ENCODE results near the gene RAB11FIP3. TPM values are rescaled to one million over a fixed set of nuclear protein-coding genes. Genes with fewer than 3 reads are reported as not detected.

Gene RAB11FIP3
- total and polyA plus RNA-seq, 2 of the 13 experiments (the other 11 are each of a cell fraction or from before 2014, with no cell fraction given) = 34.3 to 57.6 TPM

DNA sequence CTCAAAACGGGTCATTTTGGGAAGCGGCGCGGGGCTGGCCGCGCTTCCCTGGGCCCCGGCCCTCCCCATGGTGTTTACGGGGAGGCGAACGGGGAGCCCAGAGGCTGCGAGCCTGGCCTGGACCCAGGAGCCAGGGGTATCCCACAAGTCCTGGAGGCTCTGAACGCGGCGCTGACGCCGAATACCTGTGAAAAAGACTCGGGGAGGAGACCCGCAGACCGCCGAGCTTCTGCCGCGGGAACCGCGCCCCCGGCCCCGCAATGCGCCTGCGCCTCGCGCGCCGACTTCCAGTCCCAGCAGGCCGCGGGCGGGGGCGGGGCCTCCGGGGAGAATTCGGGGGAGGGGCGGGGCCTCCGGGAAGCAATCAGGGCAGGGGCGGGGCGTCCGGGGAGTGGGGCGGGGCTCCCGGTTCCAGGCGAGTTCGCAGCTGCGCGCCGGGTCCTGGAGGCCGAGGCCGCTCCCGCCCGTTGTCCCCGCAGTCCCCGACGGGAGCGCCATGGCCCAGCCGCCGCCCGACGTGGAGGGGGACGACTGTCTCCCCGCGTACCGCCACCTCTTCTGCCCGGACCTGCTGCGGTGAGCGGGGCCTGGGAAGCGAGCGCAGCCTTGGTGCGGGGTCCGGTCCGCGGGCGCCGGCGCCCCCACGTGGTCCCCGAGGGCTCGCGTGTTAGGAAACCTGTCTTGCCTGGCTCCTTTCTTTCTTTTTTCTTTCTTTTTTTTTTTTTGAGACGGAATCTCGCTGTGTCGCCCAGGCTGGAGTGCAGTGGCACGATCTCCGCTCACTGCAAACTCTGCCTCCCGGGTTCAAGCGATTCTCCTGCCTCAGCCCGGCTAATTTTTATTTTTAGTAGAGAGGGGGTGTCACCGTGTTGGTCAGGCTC is 23.7 kb upstream of the RAB11FIP3 start, which contains the start of gene DECR2 (continued):
- TF ChIP-seq ZNF790 (CRISPR knock-in tag; IDR thresholded peaks at IDR 0.05; ENCODE audit: borderline replicate concordance) (peak; percentile 29; the same call in 1 of the 2 replicates), SSRP1 (CRISPR knock-in tag; IDR thresholded peaks at IDR 0.05) (no peak), AGO2 (optimal IDR thresholded peaks at IDR 0.05; ENCODE audit: low read depth, low read length) (peak; percentile 96), RBFOX2 (IDR thresholded peaks at IDR 0.05; ENCODE audit: low read depth, low read length) (peak; percentile 98), FOXJ3 (CRISPR knock-in tag; IDR thresholded peaks at IDR 0.05; ENCODE audit: borderline replicate concordance) (no peak), GFI1 (CRISPR knock-in tag; IDR thresholded peaks at IDR 0.05; ENCODE audit: borderline replicate concordance) (no peak), ZNF720 (CRISPR knock-in tag; IDR thresholded peaks at IDR 0.05) (no peak), KAT8 (CRISPR knock-in tag; IDR thresholded peaks at IDR 0.05) (peak; percentile 39; the same call in 1 of the 2 replicates), GATAD1 (CRISPR knock-in tag; IDR thresholded peaks at IDR 0.05) (peak; percentile 43), HNRNPK (IDR thresholded peaks at IDR 0.05; ENCODE audit: low read depth, low read length, poor library complexity, severe bottlenecking) (peak; percentile 88), ZNF749 (CRISPR knock-in tag; IDR thresholded peaks at IDR 0.05; ENCODE audit: borderline replicate concordance) (peak; percentile 57; the same call in 1 of the 2 replicates), KMT2A (CRISPR knock-in tag; IDR thresholded peaks at IDR 0.05) (peak; percentile 39; the same call in 1 of the 2 replicates), CEBPG (CRISPR knock-in tag; IDR thresholded peaks at IDR 0.05) (peak; percentile 4; the same call in 1 of the 2 replicates), ZIK1 (CRISPR knock-in tag; IDR thresholded peaks at IDR 0.05; ENCODE audit: borderline replicate concordance, low read depth) (0 out of 2 replicates have a peak, but pooled peaks have one; percentile 18), TEAD3 (CRISPR knock-in tag; optimal IDR thresholded peaks at IDR 0.05; ENCODE audit: borderline replicate concordance) (peak; percentile 15), HES4 (CRISPR knock-in tag; IDR thresholded peaks at IDR 0.05; ENCODE audit: borderline replicate concordance) (0 out of 2 replicates have a peak, but pooled peaks have one; percentile 67), CCDC6 (CRISPR knock-in tag; IDR thresholded peaks at IDR 0.05) (peak; percentile 36; the same call in 1 of the 2 replicates), MED13 (CRISPR knock-in tag; IDR thresholded peaks at IDR 0.05) (peak; percentile 36; the same call in 1 of the 2 replicates), TSC22D2 (CRISPR knock-in tag; IDR thresholded peaks at IDR 0.05; ENCODE audit: borderline replicate concordance) (peak; percentile 41; the same call in 1 of the 2 replicates)
- TF ChIP-seq, protein P1, sequence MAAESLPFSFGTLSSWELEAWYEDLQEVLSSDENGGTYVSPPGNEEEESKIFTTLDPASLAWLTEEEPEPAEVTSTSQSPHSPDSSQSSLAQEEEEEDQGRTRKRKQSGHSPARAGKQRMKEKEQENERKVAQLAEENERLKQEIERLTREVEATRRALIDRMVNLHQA (CRISPR knock-in tag; IDR thresholded peaks at IDR 0.05) = no peak
- TF ChIP-seq, protein P2, sequence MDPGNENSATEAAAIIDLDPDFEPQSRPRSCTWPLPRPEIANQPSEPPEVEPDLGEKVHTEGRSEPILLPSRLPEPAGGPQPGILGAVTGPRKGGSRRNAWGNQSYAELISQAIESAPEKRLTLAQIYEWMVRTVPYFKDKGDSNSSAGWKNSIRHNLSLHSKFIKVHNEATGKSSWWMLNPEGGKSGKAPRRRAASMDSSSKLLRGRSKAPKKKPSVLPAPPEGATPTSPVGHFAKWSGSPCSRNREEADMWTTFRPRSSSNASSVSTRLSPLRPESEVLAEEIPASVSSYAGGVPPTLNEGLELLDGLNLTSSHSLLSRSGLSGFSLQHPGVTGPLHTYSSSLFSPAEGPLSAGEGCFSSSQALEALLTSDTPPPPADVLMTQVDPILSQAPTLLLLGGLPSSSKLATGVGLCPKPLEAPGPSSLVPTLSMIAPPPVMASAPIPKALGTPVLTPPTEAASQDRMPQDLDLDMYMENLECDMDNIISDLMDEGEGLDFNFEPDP (CRISPR knock-in tag; conservative IDR thresholded peaks at IDR 0.05) = no peak
- TF ChIP-seq, protein P3, sequence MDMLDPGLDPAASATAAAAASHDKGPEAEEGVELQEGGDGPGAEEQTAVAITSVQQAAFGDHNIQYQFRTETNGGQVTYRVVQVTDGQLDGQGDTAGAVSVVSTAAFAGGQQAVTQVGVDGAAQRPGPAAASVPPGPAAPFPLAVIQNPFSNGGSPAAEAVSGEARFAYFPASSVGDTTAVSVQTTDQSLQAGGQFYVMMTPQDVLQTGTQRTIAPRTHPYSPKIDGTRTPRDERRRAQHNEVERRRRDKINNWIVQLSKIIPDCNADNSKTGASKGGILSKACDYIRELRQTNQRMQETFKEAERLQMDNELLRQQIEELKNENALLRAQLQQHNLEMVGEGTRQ (IDR thresholded peaks at IDR 0.05; ENCODE audit: low read depth, low read length) = no peak
- TF ChIP-seq, protein P3 (CRISPR knock-in tag; IDR thresholded peaks at IDR 0.05; ENCODE audit: borderline replicate concordance) = peak; percentile 26; the same call in 1 of the 2 replicates
